ENCODE measurements around the gene LRP11. TPM values are rescaled to one million over a fixed set of nuclear protein-coding genes. Genes with fewer than 3 reads are reported as not detected.

Gene LRP11
- total RNA-seq, 1 donor from 2014 or later: 2.2 TPM

DNA sequence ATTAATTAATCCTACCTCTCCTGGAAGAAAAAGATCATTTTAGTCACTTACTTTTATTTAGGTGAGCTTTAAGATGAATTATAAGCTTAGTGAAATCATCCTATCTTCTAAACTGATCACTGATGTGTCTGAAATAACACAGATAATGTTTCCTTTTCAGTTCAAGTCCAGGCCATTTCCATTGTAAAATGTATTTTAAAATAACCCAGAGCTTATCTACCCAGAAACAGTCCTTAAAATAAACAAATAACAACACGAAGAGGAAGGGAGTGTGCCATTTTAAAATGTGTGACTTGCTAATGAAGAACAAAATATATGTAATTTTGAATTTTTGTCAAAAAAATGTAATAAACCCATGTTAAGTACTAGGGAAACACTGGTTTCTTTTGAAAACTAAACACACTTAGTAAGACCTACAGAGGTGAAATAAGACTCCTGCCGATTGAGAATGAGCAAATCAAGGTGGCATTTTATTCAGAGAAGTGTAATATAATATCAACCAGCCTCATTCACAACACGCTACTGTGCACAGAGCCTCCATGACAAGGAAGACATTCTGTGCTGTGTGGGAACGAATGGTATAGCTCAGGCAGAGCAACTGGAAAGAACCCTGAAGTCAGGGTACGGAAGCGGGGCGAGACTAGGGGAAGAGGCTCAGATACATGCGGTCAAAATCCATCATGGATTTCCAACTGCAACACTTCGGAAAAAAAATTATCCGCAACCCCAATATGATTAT lies 7.7 kb downstream of the LRP11 start:
- no peaks in the 10 kb centered on the region for H3K9me3 Mint-ChIP-seq
- DNase-seq (ENCODE audit: low spot score): no peak
- no peak overlapping the region for H3K27ac Mint-ChIP-seq
- H3K9ac ChIP-seq: no peak overlapping the region
- H3K4me1 ChIP-seq: no peaks in the 10 kb centered on the region
- peaks cover 29% of the 10 kb centered on the region for H3K4me1 Mint-ChIP-seq
- H3K27me3 ChIP-seq: peaks cover 13% of the 10 kb centered on the region
- H3K79me2 ChIP-seq (ENCODE audit: low read depth): no peaks in the 10 kb centered on the region
- H3K4me3 ChIP-seq: no peak overlapping the region
- H3F3A ChIP-seq (ENCODE audit: low read depth): no peaks in the 10 kb centered on the region
- H3K9me3 ChIP-seq (ENCODE audit: low read depth): no peaks in the 10 kb centered on the region
- peaks cover 10% of the 10 kb centered on the region for H3K36me3 Mint-ChIP-seq
- H3K27me3 Mint-ChIP-seq (ENCODE audit: insufficient read depth, low read depth): peaks cover 4% of the 10 kb centered on the region
- no peaks in the 10 kb centered on the region for H3K36me3 ChIP-seq
- peaks cover 3% of the 10 kb centered on the region for H4K20me1 ChIP-seq (ENCODE audit: low read depth)
- H3K4me2 ChIP-seq: no peak overlapping the region
- no peak overlapping the region for H3K27ac ChIP-seq
- no peak overlapping the region for H3K4me3 Mint-ChIP-seq
- H2AFZ ChIP-seq (replicated peaks): no peak overlapping the region
- TF ChIP-seq, protein P1, sequence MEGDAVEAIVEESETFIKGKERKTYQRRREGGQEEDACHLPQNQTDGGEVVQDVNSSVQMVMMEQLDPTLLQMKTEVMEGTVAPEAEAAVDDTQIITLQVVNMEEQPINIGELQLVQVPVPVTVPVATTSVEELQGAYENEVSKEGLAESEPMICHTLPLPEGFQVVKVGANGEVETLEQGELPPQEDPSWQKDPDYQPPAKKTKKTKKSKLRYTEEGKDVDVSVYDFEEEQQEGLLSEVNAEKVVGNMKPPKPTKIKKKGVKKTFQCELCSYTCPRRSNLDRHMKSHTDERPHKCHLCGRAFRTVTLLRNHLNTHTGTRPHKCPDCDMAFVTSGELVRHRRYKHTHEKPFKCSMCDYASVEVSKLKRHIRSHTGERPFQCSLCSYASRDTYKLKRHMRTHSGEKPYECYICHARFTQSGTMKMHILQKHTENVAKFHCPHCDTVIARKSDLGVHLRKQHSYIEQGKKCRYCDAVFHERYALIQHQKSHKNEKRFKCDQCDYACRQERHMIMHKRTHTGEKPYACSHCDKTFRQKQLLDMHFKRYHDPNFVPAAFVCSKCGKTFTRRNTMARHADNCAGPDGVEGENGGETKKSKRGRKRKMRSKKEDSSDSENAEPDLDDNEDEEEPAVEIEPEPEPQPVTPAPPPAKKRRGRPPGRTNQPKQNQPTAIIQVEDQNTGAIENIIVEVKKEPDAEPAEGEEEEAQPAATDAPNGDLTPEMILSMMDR (IDR thresholded peaks at IDR 0.05): no peak
- TF ChIP-seq EZH2phosphoT487 (IDR thresholded peaks at IDR 0.05) (no peak), EZH2 (IDR thresholded peaks at IDR 0.05) (no peak)

DNA sequence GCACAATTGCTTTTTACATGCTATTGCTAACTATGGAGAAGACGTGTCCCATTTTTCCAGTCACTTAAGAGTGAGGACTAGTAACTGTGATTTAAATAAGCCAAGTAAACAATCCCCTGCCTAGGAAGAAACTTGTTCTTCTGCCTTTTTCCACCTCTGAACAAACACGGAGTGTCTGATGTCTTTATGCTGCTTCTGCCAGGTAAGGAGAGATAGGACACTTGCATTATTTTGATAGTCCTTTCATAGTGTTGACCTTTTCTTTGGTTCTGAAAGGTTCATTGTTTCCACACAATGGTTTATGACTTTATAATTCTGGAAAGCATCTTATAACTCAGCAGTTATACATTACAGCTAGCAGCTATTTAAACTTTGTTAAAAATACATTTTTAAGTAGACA lies 8.4 kb downstream of the LRP11 start:
- peaks cover 4% of the 10 kb centered on the region for H3K27me3 Mint-ChIP-seq (ENCODE audit: insufficient read depth, low read depth)
- H3K27ac Mint-ChIP-seq: no peak overlapping the region
- H3K36me3 ChIP-seq: no peaks in the 10 kb centered on the region
- H3K27me3 ChIP-seq: peaks cover 6% of the 10 kb centered on the region
- H3K36me3 Mint-ChIP-seq: peaks cover 11% of the 10 kb centered on the region
- TF ChIP-seq EZH2 (IDR thresholded peaks at IDR 0.05) (no peak), EZH2phosphoT487 (IDR thresholded peaks at IDR 0.05) (no peak)
- TF ChIP-seq, protein P1 (IDR thresholded peaks at IDR 0.05): no peak
- no peaks in the 10 kb centered on the region for H3K9me3 Mint-ChIP-seq
- peaks cover 3% of the 10 kb centered on the region for H4K20me1 ChIP-seq (ENCODE audit: low read depth)
- no peaks in the 10 kb centered on the region for H3K79me2 ChIP-seq (ENCODE audit: low read depth)
- no peak overlapping the region for H2AFZ ChIP-seq (replicated peaks)
- no peak overlapping the region for H3K4me2 ChIP-seq
- H3K27ac ChIP-seq: no peak overlapping the region
- H3K9me3 ChIP-seq (ENCODE audit: low read depth): no peaks in the 10 kb centered on the region
- no peaks in the 10 kb centered on the region for H3K4me1 ChIP-seq
- H3K4me3 ChIP-seq: no peak overlapping the region
- no peak overlapping the region for H3K9ac ChIP-seq
- H3K4me3 Mint-ChIP-seq: no peak overlapping the region
- no peak for DNase-seq (ENCODE audit: low spot score)
- H3F3A ChIP-seq (ENCODE audit: low read depth): no peaks in the 10 kb centered on the region
- peaks cover 22% of the 10 kb centered on the region for H3K4me1 Mint-ChIP-seq

DNA sequence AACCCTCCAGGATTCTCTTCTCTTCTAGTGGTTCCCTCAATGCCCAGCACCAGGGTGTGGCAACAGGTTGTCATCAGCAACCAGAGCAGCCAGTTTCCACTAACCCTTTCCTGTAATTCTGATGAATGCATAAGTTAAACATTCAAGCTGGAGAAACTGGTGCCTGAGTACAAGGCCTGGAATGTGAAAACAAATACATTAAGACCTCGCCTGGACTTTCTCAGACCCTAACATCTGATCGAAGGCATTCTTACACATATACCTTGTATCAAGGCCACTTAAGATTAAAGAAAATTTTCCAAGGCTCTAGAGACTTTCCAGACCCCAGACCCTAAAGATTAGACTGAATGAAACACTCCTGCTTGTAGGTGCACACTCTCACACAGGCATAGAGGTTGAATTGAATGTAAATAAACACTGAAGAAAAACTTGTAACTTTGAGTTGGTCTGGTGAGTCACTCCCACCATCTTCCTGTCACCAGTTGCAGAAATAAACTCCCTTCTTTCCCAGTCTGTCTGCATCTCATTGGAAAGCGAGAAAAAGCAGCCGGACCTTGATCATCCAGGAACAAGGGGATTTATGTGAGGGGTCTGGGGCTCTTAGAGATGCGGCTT lies 9.0 kb downstream of the LRP11 start:
- DNase-seq (ENCODE audit: low spot score): no peak
- TF ChIP-seq, protein P1 (IDR thresholded peaks at IDR 0.05): no peak
- TF ChIP-seq EZH2phosphoT487 (IDR thresholded peaks at IDR 0.05): no peak
- no peak for TF ChIP-seq EZH2 (IDR thresholded peaks at IDR 0.05)
- H4K20me1 ChIP-seq (ENCODE audit: low read depth): no peaks in the 10 kb centered on the region
- H3K9ac ChIP-seq: no peak overlapping the region
- Mint-ChIP-seq H3K36me3 (peaks cover 11% of the 10 kb centered on the region), H3K27me3 (ENCODE audit: insufficient read depth, low read depth) (peaks cover 2% of the 10 kb centered on the region), H3K27ac (no peak overlapping the region), H3K9me3 (no peaks in the 10 kb centered on the region), H3K4me3 (no peak overlapping the region), H3K4me1 (peaks cover 16% of the 10 kb centered on the region)
- no peaks in the 10 kb centered on the region for H3F3A ChIP-seq (ENCODE audit: low read depth)
- H3K36me3 ChIP-seq: no peaks in the 10 kb centered on the region
- no peak overlapping the region for H3K27ac ChIP-seq
- no peaks in the 10 kb centered on the region for H3K9me3 ChIP-seq (ENCODE audit: low read depth)
- H3K4me2 ChIP-seq: no peak overlapping the region
- no peaks in the 10 kb centered on the region for H3K4me1 ChIP-seq
- H3K79me2 ChIP-seq (ENCODE audit: low read depth): no peaks in the 10 kb centered on the region
- peaks cover under 1% of the 10 kb centered on the region for H3K27me3 ChIP-seq
- H2AFZ ChIP-seq (replicated peaks): no peak overlapping the region
- H3K4me3 ChIP-seq: no peak overlapping the region

All from neural progenitor cell (in vitro differentiated cells).